ENCODE measurements around the gene TMEM132A. TPM values are rescaled to one million over a fixed set of nuclear protein-coding genes. Genes with fewer than 3 reads are reported as not detected.
"Not testable (repeated sequence)": the region's sequence is repeated elsewhere in the genome, so short reads cannot be mapped to it uniquely, and the experiment has no call there.

TMEM132A gene
- total RNA-seq, 1 donor from 2014 or later: 137 TPM

DNA sequence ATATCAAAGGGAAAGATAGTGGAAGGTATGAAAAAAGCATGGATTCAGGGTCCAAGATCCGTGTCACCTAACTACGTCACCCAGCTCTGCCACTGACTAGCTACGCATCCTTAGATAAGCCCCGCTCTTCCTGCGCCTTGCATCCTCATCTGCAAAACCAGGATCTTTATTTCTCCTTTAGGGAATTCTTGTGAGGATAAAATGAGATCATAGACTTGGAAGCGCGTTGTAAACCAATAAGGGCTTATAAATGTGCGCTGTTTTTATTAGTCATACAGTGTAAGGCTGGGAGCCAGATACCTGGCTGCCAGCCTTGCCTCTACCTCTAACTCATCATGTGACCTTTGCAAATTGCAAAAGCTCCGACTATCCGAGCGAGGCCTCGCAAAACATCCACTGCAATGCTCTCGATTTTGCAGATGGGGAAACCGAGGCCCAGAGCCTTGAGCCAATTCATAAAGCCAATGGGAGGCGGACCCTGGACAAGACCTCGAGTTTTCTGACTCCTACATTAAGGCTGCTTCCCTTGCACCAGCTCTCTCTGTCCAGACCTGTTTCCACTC is 18.6 kb upstream of the TMEM132A start:
- peak; percentile 67 for DNase-seq (ENCODE audit: low read depth)

DNA sequence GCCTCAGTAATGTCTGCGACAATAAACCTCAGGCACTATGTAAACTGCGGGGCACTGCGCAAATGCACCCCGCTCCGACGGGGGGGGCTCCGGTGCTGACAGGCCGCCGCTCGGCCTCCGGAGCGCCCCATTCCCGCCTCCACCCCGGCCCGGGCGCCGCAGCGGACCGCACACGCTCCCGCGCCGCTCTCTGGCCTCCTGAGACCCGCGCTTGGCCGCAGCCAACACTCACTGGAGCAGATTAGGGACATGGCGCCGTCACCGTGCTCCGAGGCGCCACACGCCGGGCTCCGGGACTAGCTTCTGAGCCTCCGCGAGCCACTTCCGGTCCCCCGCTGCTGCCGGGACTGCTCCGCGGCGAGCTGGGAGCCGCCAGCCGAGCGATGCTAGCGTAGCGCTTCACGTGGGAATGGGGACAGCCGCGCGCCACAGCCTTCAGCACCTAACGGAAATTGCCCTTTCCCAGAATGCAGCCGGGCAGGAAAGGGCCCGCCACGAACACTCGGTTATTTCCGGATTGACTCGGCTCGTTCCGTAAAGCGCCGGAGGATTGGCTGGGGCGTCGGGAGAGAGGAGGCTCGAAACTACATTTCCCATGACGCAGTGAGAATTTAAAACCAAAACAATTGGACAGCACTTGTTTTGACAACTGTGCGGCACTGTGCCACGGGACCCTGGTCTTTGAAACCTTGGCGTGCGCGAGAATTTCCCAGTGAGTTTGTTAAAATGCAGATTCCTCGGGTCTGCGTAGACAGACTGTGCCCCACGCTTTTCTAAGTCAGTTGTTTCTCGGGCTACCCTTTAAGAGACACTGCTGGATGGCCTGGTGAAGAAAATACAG is 17.9 kb upstream of the TMEM132A start, which contains the start of gene PRPF19:
PRPF19 (minus strand) TSS at position 454 of the 841 bp plus-strand sequence; CDS start at position 251, 203 bp downstream.
- DNase-seq (ENCODE audit: low read depth): peak; percentile 95

DNA sequence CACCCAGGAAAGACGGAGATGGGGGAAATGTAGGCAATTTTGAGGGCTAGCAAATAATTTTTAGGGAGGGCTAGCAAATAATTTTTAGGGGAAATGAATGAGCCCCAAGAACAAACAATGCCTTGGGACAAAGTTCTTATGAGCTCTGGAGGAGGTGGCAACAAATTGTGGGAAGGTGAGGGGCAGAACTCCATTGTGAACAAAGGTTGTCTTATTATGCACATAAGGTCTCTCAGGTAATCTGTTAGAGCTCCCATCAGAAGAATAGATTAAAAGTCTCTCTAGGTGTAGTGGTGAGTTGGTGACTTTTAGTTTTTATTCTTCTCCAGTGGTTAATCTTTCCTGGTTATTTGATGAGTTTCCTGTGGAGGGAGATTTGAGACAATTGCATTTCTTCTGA is 15.5 kb upstream of the TMEM132A start:
- DNase-seq (ENCODE audit: low read depth): no peak

DNA sequence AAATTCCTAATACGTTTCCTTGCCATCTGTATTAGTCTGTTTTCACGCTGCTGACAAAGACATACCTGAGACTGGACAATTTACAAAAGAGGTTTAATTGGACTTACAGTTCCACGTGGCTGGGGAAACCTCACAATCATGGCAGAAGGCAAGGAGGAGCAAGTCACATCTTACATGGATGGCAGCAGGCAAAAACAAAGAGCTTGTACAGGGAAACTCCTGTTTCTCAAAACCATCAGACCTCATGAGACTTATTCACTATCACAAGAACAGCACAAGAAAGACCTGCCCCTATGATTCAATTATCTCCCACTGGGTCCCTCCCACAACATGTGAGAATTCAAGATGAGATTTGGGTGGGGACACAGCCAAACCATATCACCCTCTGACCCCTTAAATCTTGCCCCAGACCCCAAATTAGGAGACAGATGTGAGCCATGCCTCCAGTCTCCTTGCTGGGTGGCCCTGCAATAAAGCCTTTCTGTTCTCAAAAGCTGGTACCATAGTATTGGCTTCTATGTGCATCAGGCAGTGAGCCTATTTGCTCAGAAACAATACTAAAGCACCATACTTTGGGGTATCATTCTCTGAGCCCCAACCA is 14.5 kb upstream of the TMEM132A start:
- DNase-seq (ENCODE audit: low read depth): not testable (repeated sequence)

DNA sequence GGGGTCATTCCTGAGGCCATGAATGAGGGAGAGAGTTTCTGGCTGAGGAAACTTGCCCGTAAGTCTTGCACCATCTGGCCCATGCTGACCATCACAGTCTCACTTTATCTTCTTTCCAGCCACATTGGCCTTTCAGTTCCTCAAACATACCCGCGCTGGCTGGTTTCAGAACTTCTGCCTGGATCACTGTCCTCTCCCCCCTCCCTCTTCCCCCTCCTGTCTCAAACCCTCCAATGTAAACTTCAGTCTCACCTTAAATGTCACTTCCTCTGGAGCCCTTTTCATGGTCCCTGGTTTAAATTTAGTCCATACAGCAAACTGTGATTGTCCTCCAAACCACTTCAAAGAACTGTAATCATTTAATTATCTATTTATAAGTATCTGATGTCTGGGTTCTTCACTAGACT is 14.0 kb upstream of the TMEM132A start:
- DNase-seq (ENCODE audit: low read depth): no peak

DNA sequence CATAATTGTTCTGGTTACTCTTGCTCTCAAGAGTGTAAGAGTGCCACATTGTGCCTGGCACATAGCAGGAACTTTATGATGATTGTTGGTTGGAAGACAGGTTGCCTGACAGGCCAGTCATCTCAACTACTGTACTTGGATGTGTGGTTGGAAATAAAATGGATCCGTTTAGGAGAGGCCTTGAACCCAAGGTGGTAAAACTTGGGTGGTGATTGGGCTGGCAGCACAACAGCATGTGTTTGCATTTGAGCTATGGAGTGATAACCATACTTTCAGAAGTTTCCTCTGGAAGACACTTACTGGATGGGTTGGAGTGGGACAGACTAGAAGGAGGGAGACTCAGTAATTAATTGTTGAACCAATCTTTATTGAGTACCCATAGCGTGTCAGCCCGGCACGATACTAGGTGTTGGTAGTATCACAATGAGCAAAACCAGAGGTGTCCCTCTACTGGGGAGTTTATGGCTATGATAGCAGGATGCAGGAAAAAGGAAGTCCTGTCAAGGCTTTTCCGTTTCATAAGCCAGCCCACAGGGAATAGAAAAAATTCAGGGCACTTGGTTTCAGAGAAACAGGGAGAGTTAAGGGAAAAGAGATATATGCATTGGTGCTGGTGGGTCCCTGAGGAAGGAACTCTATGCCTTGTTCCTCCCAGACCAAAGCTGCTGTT is 13.4 kb upstream of the TMEM132A start:
- DNase-seq (ENCODE audit: low read depth): no peak

DNA sequence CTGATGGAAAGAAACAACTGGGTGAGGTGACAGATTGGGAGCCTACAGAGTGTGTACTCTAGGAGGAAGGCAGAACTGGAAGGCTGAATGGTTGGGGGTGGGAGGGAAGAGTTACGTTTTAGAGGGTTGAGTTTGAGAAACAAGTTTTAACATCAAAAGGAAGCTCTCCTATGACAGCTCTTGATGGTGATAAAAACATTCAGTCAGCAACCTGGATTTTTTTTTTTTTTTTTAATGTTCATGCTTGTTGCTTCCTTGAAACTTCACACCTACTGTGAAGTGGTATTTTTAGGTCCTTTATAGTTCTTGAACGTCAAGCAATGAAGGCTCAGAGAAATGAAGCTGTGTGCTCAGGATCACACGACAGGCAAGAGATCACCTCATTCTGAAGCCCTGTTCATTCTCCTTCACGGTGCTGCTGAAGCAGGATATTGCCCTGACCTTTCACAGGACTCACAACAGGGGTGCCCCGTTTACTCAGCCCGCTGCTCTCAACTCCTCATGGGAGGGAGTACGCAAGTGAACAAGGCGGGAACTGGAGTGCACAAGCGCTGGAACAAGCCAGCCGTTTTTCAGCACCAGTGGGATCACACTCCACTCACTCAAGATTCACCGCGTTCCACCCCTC is 11.9 kb upstream of the TMEM132A start:
- no peak for DNase-seq (ENCODE audit: low read depth)

DNA sequence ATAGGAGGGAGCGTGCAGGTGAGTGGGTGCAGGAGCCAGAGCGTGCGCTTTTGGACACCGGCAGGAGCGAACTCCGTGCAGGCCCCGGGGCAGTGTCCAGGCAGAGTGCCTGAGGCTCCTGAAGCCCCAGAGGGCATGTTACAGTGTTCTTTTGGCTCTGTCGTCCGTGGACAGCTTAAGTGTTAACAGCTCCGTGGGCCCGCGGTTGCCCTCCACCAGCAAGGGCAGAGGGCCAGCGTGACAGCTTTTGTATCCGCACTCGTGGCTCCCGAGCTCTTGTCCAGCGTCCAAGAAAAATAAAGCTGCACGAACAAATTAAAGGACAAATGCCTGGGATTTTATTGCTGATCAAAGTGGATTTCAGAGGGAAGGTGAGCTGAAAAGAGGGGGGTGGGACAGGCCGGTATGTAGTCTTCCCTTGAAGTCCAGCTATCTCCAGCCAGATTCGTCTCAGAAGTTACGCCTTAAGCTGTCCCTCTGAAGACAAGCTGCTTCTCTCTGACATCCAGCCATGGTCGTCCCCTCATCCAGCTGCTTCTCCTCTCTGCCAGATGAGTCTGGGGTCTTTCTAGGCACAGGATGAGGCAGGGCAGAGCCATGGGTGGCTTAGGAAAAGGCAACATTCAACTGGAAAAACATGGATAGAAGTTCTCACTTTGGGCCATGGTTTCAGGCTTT is 11.3 kb upstream of the TMEM132A start:
- no peak for DNase-seq (ENCODE audit: low read depth)

DNA sequence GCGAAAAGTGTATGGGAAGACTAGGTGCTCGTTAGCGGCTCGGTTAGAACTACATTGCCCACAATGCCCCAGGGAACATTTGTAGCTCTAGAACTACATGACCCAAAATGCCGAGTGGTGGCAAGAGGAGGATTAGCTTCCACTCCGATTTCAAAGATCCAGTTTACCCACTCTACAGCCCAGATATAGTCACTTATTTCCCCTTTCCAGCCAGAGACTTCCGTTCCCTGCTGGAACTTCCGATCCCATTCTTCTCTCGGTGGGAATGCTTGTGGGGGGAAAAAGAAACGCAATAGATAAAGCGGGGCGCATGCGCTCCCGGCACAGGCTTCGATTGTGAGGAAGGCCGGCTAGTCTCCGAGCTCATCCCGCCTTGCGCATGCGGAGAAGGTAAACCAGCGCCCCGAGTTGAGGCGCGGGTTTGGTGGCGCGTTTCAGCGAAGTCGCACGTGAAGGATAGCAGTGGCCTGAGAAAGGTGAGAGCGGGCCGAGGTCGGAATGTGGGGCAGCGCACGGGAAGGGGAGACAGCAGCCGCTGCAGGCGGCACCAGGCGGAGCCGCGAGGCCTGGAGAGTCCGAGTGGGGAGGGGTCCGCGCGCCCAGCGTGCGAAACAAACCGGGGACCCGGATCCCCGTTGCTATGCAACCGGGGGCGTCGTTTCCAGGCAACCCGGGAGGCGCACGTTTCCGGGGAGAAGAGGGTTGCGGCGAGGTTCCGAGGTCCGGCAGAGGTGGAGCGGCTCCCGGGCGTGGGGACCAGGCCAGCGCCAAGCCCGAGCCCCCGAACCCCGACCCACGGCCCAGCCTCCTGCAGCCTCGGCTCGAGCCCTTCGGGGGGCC is 10.2 kb upstream of the TMEM132A start, which contains the start of gene TMEM109:
TMEM109 (plus strand) TSS at position 366 of the 840 bp plus-strand sequence. CDS start 5,536 bp downstream, outside the sequence.
- DNase-seq (ENCODE audit: low read depth): peak; percentile 85

DNA sequence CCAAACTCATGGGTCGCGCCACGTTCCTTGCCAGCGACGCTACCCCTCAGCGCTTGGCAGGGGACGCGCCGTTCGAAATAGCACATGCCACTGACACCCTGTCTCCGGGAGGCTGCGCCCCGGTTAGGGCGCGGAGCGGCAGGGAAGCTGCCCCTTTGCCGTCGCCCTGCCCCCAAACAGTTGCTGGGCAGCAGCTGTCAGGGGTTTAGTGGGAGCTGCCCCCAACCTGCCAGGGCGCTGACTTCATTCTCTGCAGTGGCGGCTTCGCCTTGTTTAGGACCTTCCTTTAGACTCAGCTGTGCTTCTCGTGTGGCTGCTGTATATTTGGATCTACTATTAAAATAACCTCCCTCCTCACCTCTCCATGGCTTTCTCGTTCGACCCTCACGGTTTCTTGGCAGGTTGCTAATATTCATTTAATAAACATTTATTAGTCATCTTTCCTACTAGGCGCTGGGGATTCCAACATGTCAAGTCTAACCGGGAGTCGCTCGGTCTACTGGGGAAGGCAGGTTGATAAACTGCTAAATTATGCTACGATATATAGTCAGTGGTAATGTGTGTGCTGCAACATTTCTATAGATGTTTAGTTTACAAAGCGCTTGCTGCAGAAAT is 9.5 kb upstream of the TMEM132A start:
- DNase-seq (ENCODE audit: low read depth): no peak

DNA sequence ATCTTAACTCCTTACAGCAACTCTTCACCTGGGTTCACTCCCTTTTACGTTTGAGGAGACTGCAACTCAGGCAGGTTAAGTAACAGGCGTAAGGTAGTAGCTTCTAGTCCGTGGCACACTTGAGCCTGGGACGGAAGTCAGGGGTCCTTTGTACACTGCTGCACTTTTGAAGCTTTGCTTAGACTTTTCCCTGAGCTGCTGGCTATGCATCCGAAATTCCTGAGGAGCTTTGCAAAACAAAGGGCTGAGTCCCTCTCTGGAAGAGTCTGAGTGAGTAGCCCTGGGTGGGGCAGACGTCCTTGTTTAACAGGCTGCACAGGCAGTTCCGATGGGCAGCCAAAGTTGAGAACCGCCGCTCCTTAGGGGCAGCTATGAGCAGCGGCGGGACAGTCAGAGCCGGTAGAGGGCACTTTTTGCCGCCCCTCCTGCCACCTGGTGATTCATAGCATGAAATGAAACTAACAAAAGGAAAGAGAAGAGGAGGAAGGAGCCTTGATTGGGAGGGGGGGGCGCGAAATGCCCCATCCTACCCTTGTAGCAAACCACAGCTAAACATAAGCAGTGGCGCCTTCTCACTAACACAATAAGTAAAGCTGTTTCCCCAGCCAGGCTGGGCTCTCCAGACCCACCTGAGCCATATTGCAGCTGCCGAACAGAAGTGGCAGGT is 8.9 kb upstream of the TMEM132A start:
- peak; percentile 57 for DNase-seq (ENCODE audit: low read depth)

DNA sequence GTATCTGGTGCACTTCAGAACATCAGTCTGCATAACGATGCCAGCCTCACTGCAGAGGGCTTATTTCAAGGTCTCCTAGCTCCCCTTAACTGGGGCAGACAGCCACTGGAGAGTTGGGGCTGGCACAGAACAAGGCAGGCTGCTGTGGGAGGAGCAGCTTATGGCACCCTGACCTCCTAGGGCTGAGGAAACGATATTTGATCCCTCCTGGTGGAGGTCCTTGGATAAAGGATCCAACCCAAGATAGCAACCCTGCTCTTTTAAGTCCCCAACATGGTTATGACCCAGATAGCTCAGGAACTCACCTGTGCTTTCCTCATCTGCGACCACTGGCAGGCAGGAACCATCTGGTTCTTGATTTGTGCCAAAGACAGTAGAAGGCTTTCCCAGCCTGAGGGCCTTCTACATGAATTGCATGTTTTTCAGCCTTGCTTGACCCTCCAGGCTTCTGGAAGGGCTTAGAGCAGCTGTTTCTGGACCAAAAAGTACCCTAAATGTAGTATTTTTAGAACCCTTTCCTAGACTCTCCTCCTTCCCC is 7.5 kb upstream of the TMEM132A start:
- no peak for DNase-seq (ENCODE audit: low read depth)

DNA sequence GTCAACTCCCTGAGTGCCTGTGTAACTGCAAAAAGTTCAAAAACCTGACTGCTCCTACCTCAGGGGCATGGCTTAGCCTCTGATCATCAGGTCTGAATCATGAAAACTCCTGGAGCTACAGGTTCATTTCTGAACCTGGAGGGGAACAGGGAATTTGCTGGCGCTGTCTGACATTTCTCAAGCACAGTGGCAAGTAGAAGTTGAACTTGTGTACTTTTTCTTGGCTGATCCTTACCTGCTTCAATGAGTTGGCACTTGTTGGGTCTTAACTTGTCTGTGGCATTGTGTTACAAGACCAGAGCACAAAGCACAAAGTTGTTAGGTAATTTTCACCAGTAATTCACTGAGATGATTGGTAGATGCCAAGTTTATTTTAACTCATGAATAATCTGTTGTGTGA is 7.0 kb upstream of the TMEM132A start:
- DNase-seq (ENCODE audit: low read depth): peak; percentile 61

DNA sequence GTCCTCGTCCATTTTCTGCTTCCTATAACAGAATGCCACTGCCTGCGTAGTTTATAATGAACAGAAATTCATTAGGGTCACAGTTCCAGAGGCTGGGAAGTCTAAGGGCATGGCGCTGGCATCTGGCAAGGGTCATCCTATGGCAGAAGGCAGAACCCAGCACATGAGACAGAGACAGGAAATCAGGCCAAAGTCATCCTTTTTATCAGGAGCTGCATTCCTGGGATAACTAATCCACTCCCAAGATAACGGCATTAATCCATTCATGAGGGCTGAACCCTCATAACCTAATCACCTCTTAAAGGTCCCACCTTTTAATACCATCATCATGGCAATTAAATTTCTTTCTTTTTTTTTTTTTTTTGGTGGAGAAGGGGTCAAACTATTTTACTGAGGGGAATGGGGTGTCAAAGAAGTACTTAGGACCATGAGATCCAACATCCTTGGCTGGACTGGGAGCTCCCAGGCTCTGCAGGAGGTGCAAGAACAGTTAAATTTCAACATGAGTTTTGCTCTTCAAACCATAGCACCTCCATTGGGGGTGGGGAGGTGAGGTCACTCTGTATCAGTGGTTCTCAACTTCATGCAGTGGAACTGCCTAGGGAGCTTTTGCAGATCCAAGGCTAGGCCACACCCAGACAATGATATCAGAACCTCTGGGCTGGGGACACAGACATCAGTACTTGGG is 5.9 kb upstream of the TMEM132A start:
- no peak for DNase-seq (ENCODE audit: low read depth)

DNA sequence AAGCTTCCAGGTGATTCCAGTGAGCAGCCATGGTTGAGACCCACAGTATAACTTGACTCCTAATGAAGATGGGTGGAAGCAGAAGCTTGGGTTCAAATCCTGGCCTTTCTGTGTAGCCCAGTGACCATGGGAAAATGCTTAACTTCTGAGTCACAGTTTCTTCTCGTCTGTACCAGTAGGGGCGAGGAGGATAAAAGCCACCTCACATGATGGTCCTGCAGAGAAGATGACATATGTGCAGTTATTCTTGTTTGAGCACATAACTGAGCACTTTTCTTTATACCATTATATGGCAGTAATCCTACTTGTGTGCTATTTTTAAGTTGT is 5.4 kb upstream of the TMEM132A start:
- DNase-seq (ENCODE audit: low read depth): peak; percentile 58

DNA sequence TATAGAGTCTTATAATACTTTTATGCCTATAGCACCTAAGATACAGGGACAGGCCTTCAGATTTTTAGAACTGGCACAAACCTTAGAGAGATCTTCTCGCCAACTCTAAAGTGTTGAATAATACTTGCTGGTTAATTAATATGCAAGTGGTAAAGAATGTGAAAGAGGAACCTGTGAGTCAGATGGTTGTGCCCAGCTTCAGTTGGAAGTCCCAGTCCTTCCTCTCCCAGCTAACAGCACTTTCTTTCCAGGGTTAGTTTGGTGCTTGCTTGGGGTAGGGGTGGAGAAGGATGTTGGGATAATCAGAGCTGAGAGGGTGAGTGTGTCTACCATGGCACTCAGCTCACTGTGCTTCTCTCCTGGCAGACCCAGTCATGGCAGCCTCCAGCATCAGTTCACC is 4.9 kb upstream of the TMEM132A start:
- DNase-seq (ENCODE audit: low read depth): peak; percentile 69

DNA sequence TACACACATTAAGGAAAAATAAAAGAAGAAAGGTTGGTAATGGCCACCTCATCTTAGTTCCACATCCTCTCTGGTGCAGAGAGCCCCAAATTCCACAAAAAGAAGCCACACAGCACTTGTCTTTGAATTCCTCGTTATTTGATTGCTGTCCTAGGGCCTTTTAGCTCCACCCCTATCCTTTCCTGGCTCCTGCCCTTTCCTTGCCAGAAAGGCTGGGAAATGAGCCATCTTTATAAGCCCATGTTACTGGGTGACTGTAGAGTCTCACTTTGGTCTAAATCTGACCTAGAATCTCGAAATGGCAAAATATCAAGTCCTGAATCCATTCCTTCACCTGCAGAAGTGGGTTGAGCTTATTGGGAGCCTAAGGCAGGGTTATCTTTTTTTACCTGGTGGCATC is 4.3 kb upstream of the TMEM132A start:
- DNase-seq (ENCODE audit: low read depth): no peak

DNA sequence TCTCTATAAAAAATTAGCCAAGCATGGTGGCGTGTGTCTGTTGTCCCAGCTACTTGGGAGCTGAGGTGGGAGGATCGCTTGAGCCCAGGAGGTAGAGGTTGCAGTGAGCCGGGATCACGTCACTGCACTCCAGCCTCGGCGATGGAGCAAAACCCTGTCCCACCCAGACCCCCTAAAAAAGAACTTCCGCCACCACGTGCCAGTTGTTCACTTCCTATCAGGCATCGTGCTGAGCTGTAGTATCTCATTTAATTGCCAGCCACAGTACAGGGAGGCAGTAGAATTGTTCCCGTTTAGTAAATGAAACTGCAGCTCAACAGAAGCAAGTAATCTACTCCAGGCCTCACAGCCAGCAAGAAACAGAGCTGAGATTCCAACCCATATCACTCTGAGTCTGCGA is 3.0 kb upstream of the TMEM132A start:
- DNase-seq (ENCODE audit: low read depth): no peak

Measured in renal cortical epithelial cell (primary cell).